HepG2 (cell line): ENCODE results near the gene PPRC1. TPM values are rescaled to one million over a fixed set of nuclear protein-coding genes. Genes with fewer than 3 reads are reported as not detected.

Experiments used
- FOXP4 ChIP-seq: sonication (generic); formaldehyde crosslinking; IDR thresholded peaks from 2 replicates; pipeline ENCODE4 v1.4.0; 2020; ENCODE audit warnings: missing genetic modification reagents
- IRX3 ChIP-seq: sonication (generic); formaldehyde crosslinking; IDR thresholded peaks from 2 replicates; pipeline ENCODE4 v1.8.1; 2023; ENCODE audit warnings: mild to moderate bottlenecking, low read depth, missing genetic modification reagents, borderline replicate concordance
- KDM2A ChIP-seq: sonication (generic); formaldehyde crosslinking; IDR thresholded peaks from 2 replicates; pipeline ENCODE4 v1.4.0; 2020; ENCODE audit warnings: low read depth, missing genetic modification reagents, borderline replicate concordance
- KDM5A ChIP-seq: fragments of 200-600 bp; sonication (generic); IDR thresholded peaks from 2 replicates; pipeline ENCODE4 v1.7.0; 2018; ENCODE audit warnings: antibody characterized with exemption, mild to moderate bottlenecking, low read length, borderline replicate concordance
- MBNL3 ChIP-seq: fragments of 250-450 bp; sonication (Bioruptor Pico); conservative IDR thresholded peaks from 2 replicates; pipeline ENCODE4 v1.8.0; 2022; ENCODE audit warnings: mild to moderate bottlenecking, inconsistent platforms
- MLX ChIP-seq: IDR thresholded peaks from 2 replicates; pipeline ENCODE4 v1.6.1; 2016
- NFATC3 ChIP-seq: sonication (generic); formaldehyde crosslinking; IDR thresholded peaks from 2 replicates; pipeline ENCODE4 v1.5.1; 2020; ENCODE audit warnings: mild to moderate bottlenecking, missing genetic modification reagents
- NR2F2 ChIP-seq: IDR thresholded peaks from 2 replicates; pipeline ENCODE4 v1.6.1; 2012; ENCODE audit warnings: low read depth, inconsistent platforms, borderline replicate concordance
- PCBP1 ChIP-seq: fragments of 200-400 bp; formaldehyde crosslinking; IDR thresholded peaks from 2 replicates; pipeline ENCODE4 v1.6.1; 2017; ENCODE audit warnings: mild to moderate bottlenecking, low read depth, low read length, borderline replicate concordance
- ZNF3 ChIP-seq: IDR thresholded peaks from 2 replicates; pipeline ENCODE4 v1.7.0; 2017; ENCODE audit warnings: inconsistent platforms
- ZNF451 ChIP-seq: sonication (generic); formaldehyde crosslinking; IDR thresholded peaks from 2 replicates; pipeline ENCODE4 v1.5.0; 2020; ENCODE audit warnings: mild to moderate bottlenecking, missing genetic modification reagents
- ZNF460 ChIP-seq: sonication (generic); formaldehyde crosslinking; IDR thresholded peaks from 2 replicates; pipeline ENCODE4 v1.5.1; 2020; ENCODE audit warnings: missing genetic modification reagents, mild to moderate bottlenecking, borderline replicate concordance
- ZNF562 ChIP-seq: sonication (generic); formaldehyde crosslinking; IDR thresholded peaks from 2 replicates; pipeline ENCODE4 v1.8.0; 2022; ENCODE audit warnings: missing genetic modification reagents, borderline replicate concordance
- ZNF720 ChIP-seq: sonication (generic); formaldehyde crosslinking; IDR thresholded peaks from 2 replicates; pipeline ENCODE4 v1.4.0; 2020; ENCODE audit warnings: missing genetic modification reagents
- ZNF747 ChIP-seq: sonication (generic); formaldehyde crosslinking; IDR thresholded peaks from 2 replicates; pipeline ENCODE4 v1.8.1; 2023; ENCODE audit warnings: missing genetic modification reagents, mild to moderate bottlenecking, borderline replicate concordance
- ZNF83 ChIP-seq: sonication (generic); formaldehyde crosslinking; IDR thresholded peaks from 2 replicates; pipeline ENCODE4 v1.4.0; 2020; ENCODE audit warnings: missing genetic modification reagents, mild to moderate bottlenecking, borderline replicate concordance
- polyA plus RNA-seq, 8 experiments: library from polyadenylated mRNA; depleted of rRNA in 3 of 8; stranded (reverse) in 7 of 8; unstranded in 1 of 8; fragments of >200 nt; fragmentation: Illumina TruSeq in 4 of 8; extraction: Trizol in 4 of 8; gene quantifications; 2 replicates each; pipeline versions ENCODE4 v1.2.1 to v1.2.3, GENCODE V29; 2011 to 2016; ENCODE audit warnings: low read depth in 4 of 8, missing spikeins in 1 of 8, mixed read lengths in 1 of 8; ENCODE audit not compliant: insufficient read depth in 1 of 8
- total RNA-seq, 5 experiments: library from RNA; depleted of rRNA; stranded (reverse); fragments of >200 nt; fragmentation: Illumina TruSeq; extraction: Trizol; gene quantifications; 2 replicates each; pipeline ENCODE4 v1.2.3, GENCODE V29; 2016; ENCODE audit warnings: low read depth in 1 of 5
- TF ChIP-seq, protein P1 (sequence below): sonication (generic); formaldehyde crosslinking; IDR thresholded peaks from 2 replicates; pipeline ENCODE4 v1.8.1; 2023; ENCODE audit warnings: missing genetic modification reagents, inconsistent platforms, borderline replicate concordance
- TF ChIP-seq, protein P2 (sequence below): sonication (generic); formaldehyde crosslinking; IDR thresholded peaks from 2 replicates; pipeline ENCODE4 v1.5.0; 2020; ENCODE audit warnings: mild to moderate bottlenecking, missing genetic modification reagents
- TF ChIP-seq, protein P3 (sequence below): sonication (generic); formaldehyde crosslinking; IDR thresholded peaks from 2 replicates; pipeline ENCODE4 v1.5.0; 2020; ENCODE audit warnings: missing genetic modification reagents, mild to moderate bottlenecking, borderline replicate concordance
- TF ChIP-seq, protein P4 (sequence below): sonication (generic); formaldehyde crosslinking; IDR thresholded peaks from 2 replicates; pipeline ENCODE4 v1.4.0; 2020; ENCODE audit warnings: missing genetic modification reagents, borderline replicate concordance

Gene PPRC1
- total and polyA plus RNA-seq, 2 of the 13 experiments (the other 11 are each of a cell fraction or from before 2014, with no cell fraction given): 18.7 to 24.2 TPM

DNA sequence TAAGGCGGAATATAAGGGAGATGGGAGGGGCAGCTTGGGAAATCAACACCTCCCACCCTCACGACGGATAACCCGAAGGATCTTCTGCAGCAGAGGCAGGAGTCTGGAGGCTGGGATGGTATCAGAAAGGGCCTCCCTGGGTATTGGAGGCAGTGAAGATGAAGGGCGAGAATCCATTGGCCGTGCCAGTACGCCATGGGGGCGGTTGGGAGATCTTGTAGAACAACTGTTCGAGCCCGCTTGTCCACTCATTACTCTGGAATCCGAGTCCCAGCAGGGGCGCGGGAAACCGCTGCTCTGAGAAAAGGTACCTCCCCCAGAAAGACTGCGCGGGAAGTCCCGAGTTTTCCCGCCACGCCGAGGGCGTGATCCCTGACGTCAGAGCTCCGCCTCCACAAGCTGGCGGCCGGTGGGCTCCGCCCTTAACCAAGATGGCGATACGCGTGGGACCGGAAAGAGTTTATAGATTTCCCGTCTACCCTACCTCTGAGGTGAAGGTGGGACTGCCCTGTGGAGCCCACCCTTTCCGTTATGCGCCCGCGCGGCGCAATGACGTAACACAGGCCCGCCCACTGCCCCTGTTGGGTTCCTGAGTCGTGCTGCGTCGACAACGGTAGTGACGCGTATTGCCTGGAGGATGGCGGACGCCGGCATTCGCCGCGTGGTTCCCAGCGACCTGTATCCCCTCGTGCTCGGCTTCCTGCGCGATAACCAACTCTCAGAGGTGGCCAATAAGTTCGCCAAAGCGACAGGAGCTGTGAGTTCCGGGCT lies 19.1 kb downstream of the PPRC1 start, which contains the start of gene NOLC1 (continued):
- TF ChIP-seq ZNF460 (CRISPR knock-in tag): no peak
- TF ChIP-seq PCBP1: no peak
- TF ChIP-seq MBNL3: no peak
- no peak for TF ChIP-seq ZNF747 (CRISPR knock-in tag)
- TF ChIP-seq, protein P1, sequence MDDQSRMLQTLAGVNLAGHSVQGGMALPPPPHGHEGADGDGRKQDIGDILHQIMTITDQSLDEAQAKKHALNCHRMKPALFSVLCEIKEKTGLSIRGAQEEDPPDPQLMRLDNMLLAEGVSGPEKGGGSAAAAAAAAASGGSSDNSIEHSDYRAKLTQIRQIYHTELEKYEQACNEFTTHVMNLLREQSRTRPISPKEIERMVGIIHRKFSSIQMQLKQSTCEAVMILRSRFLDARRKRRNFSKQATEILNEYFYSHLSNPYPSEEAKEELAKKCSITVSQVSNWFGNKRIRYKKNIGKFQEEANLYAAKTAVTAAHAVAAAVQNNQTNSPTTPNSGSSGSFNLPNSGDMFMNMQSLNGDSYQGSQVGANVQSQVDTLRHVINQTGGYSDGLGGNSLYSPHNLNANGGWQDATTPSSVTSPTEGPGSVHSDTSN: no peak
- TF ChIP-seq ZNF562: no peak
- peak; percentile 55; the same call in 1 of the 2 replicates for TF ChIP-seq FOXP4 (CRISPR knock-in tag)
- TF ChIP-seq ZNF3 (CRISPR knock-in tag): 0 out of 2 replicates have a peak, but pooled peaks have one; percentile 11
- TF ChIP-seq, protein P2, sequence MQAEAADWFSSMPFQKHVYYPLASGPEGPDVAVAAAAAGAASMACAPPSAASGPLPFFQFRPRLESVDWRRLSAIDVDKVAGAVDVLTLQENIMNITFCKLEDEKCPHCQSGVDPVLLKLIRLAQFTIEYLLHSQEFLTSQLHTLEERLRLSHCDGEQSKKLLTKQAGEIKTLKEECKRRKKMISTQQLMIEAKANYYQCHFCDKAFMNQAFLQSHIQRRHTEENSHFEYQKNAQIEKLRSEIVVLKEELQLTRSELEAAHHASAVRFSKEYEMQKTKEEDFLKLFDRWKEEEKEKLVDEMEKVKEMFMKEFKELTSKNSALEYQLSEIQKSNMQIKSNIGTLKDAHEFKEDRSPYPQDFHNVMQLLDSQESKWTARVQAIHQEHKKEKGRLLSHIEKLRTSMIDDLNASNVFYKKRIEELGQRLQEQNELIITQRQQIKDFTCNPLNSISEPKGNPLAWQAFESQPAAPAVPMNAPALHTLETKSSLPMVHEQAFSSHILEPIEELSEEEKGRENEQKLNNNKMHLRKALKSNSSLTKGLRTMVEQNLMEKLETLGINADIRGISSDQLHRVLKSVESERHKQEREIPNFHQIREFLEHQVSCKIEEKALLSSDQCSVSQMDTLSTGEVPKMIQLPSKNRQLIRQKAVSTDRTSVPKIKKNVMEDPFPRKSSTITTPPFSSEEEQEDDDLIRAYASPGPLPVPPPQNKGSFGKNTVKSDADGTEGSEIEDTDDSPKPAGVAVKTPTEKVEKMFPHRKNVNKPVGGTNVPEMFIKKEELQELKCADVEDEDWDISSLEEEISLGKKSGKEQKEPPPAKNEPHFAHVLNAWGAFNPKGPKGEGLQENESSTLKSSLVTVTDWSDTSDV (CRISPR knock-in tag): no peak
- TF ChIP-seq KDM2A: peak; percentile 100
- TF ChIP-seq IRX3 (CRISPR knock-in tag): peak; percentile 91; the same call in 1 of the 2 replicates
- TF ChIP-seq ZNF451 (CRISPR knock-in tag): no peak; the same call in 1 of the 2 replicates
- peak; percentile 89 for TF ChIP-seq KDM5A
- TF ChIP-seq NFATC3 (CRISPR knock-in tag): no peak
- no peak; the same call in 1 of the 2 replicates for TF ChIP-seq MLX (CRISPR knock-in tag)
- TF ChIP-seq NR2F2: no peak
- TF ChIP-seq, protein P3, sequence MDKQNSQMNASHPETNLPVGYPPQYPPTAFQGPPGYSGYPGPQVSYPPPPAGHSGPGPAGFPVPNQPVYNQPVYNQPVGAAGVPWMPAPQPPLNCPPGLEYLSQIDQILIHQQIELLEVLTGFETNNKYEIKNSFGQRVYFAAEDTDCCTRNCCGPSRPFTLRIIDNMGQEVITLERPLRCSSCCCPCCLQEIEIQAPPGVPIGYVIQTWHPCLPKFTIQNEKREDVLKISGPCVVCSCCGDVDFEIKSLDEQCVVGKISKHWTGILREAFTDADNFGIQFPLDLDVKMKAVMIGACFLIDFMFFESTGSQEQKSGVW (CRISPR knock-in tag): no peak
- TF ChIP-seq, protein P4, sequence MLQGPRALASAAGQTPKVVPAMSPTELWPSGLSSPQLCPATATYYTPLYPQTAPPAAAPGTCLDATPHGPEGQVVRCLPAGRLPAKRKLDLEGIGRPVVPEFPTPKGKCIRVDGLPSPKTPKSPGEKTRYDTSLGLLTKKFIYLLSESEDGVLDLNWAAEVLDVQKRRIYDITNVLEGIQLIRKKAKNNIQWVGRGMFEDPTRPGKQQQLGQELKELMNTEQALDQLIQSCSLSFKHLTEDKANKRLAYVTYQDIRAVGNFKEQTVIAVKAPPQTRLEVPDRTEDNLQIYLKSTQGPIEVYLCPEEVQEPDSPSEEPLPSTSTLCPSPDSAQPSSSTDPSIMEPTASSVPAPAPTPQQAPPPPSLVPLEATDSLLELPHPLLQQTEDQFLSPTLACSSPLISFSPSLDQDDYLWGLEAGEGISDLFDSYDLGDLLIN (CRISPR knock-in tag): peak; percentile 98; the same call in 1 of the 2 replicates
- TF ChIP-seq ZNF720 (CRISPR knock-in tag): 0 out of 2 replicates have a peak, but pooled peaks have one; percentile 25
- peak; percentile 87; the same call in 1 of the 2 replicates for TF ChIP-seq ZNF83 (CRISPR knock-in tag)
